Epithelial cell of esophagus (primary cell): ENCODE data around the gene MLXIP.
"Not testable (repeated sequence)": the region's sequence is repeated elsewhere in the genome, so short reads cannot be mapped to it uniquely, and the experiment has no call there.

Experiments used
- DNase-seq: peaks from one replicate; pipeline ENCODE4 v3.0.0; 2010; ENCODE audit warnings: low read depth
- H3K4me3 ChIP-seq: 2 replicates; pipeline ENCODE4 v1.5.1; 2011; ENCODE audit warnings: mild to moderate bottlenecking, low read length, control low read depth
- CTCF ChIP-seq: IDR thresholded peaks from 2 replicates; pipeline ENCODE4 v1.5.1; 2011; ENCODE audit warnings: low read depth, mild to moderate bottlenecking, low read length, control low read depth, inconsistent platforms; ENCODE audit not compliant: insufficient read depth; ENCODE audit errors: missing control alignments

The MLXIP gene

GRCh38 chr12:122054842-122055520 lies 23.6 kb upstream of the MLXIP start:
- TF ChIP-seq CTCF = no peak
- no peak overlapping the region for H3K4me3 ChIP-seq
- DNase-seq = no peak

- not testable (repeated sequence) for DNase-seq, H3K4me3 ChIP-seq
These were observed 22.1 kb upstream of the MLXIP start for GRCh38 chr12:122056406-122056805.

- no peak overlapping the region for H3K4me3 ChIP-seq
- no peak for TF ChIP-seq CTCF
- DNase-seq = no peak
These were observed 21.4 kb upstream of the MLXIP start for GRCh38 chr12:122057007-122057735.

GRCh38 chr12:122057769-122058168 lies 20.8 kb upstream of the MLXIP start:
- no peak for DNase-seq
- H3K4me3 ChIP-seq = no peak overlapping the region
- no peak for TF ChIP-seq CTCF

- no peak overlapping the region for H3K4me3 ChIP-seq
- TF ChIP-seq CTCF = no peak
These were observed 19.9 kb upstream of the MLXIP start for GRCh38 chr12:122058549-122059149.

GRCh38 chr12:122059203-122059960 lies 19.2 kb upstream of the MLXIP start:
- TF ChIP-seq CTCF = no peak
- DNase-seq = no peak
- H3K4me3 ChIP-seq = no peak overlapping the region

More at GRCh38 chr12:122058549-122059149, 19.9 kb upstream of the MLXIP start:
- no peak for DNase-seq

- DNase-seq = no peak
- no peak for TF ChIP-seq CTCF
- no peak overlapping the region for H3K4me3 ChIP-seq
These were observed 18.5 kb upstream of the MLXIP start for GRCh38 chr12:122060081-122060501.
